Measurements from ENCODE around the gene PJA1. TPM values are rescaled to one million over a fixed set of nuclear protein-coding genes. Genes with fewer than 3 reads are reported as not detected.

Gene PJA1
- total RNA-seq, 2 donors from 2014 or later, result 28.0 to 89.9 TPM

GRCh38 chrX:69173906-69174305, 8.7 kb upstream of the PJA1 start:
- Histone ChIP-seq H3K4me3 (no peak overlapping the region), H3K4me1 (replicated peaks) (no peaks in the 10 kb centered on the region), H3K9me3 (no peaks in the 10 kb centered on the region), H3K27me3 (replicated peaks; ENCODE audit: insufficient read depth) (no peaks in the 10 kb centered on the region), H3K36me3 (no peaks in the 10 kb centered on the region), H3K27ac (no peak overlapping the region)
- TF ChIP-seq POLR2A (IDR thresholded peaks at IDR 0.05) (no peak), POLR2AphosphoS5 (IDR thresholded peaks at IDR 0.05) (no peak), CTCF (IDR thresholded peaks at IDR 0.05) (no peak)
- DNase-seq (ENCODE audit: low spot score), result no peak
- intact Hi-C loops (cut with DNase I), result no loop called here
- 50% methylated on average over 20 of the region's 20 CpGs for WGBS

GRCh38 chrX:69172937-69173336, 7.7 kb upstream of the PJA1 start:
- WGBS, result 83% methylated on average over 3 of the region's 3 CpGs
- H3K36me3 ChIP-seq, result no peaks in the 10 kb centered on the region

GRCh38 chrX:69170319-69170718, 5.1 kb upstream of the PJA1 start:
- TF ChIP-seq POLR2A (IDR thresholded peaks at IDR 0.05) (no peak), CTCF (IDR thresholded peaks at IDR 0.05) (no peak), POLR2AphosphoS5 (IDR thresholded peaks at IDR 0.05) (no peak)
- H3K36me3 ChIP-seq, result no peaks in the 10 kb centered on the region
- no peaks in the 10 kb centered on the region for H3K4me1 ChIP-seq (replicated peaks)
- no peaks in the 10 kb centered on the region for H3K27me3 ChIP-seq (replicated peaks; ENCODE audit: insufficient read depth)
- no peak for DNase-seq (ENCODE audit: low spot score)
- no peak overlapping the region for H3K27ac ChIP-seq
- no peak overlapping the region for H3K4me3 ChIP-seq
- intact Hi-C loops (cut with DNase I), result no loop called here
- no peaks in the 10 kb centered on the region for H3K9me3 ChIP-seq

More at GRCh38 chrX:69172937-69173336, 7.7 kb upstream of the PJA1 start:
- H3K9me3 ChIP-seq, result no peaks in the 10 kb centered on the region
- intact Hi-C loops (cut with DNase I), result no loop called here
- H3K4me1 ChIP-seq (replicated peaks), result no peaks in the 10 kb centered on the region
- H3K27me3 ChIP-seq (replicated peaks; ENCODE audit: insufficient read depth), result no peaks in the 10 kb centered on the region
- H3K4me3 ChIP-seq, result no peak overlapping the region
- DNase-seq (ENCODE audit: low spot score), result no peak
- no peak overlapping the region for H3K27ac ChIP-seq
- no peak for TF ChIP-seq CTCF (IDR thresholded peaks at IDR 0.05)
- TF ChIP-seq POLR2A (IDR thresholded peaks at IDR 0.05), result no peak
- no peak for TF ChIP-seq POLR2AphosphoS5 (IDR thresholded peaks at IDR 0.05)

- DNase-seq (ENCODE audit: low spot score), result peak; percentile 5
- peak overlapping the region; percentile 62 to 73 for H3K27ac ChIP-seq
Observed at GRCh38 chrX:69163936-69164741, 1.1 kb downstream of the PJA1 start.

More at GRCh38 chrX:69163936-69164741, 1.1 kb downstream of the PJA1 start:
- TF ChIP-seq CTCF (IDR thresholded peaks at IDR 0.05) (no peak), POLR2AphosphoS5 (IDR thresholded peaks at IDR 0.05) (no peak), POLR2A (IDR thresholded peaks at IDR 0.05) (no peak)
- Histone ChIP-seq H3K9me3 (no peaks in the 10 kb centered on the region), H3K36me3 (no peaks in the 10 kb centered on the region), H3K4me1 (replicated peaks) (no peaks in the 10 kb centered on the region), H3K4me3 (peak overlapping the region; percentile 49 to 50), H3K27me3 (replicated peaks; ENCODE audit: insufficient read depth) (no peaks in the 10 kb centered on the region)
- intact Hi-C loops (cut with DNase I), result no loop called here
- 9% methylated on average over 21 of the region's 23 CpGs for WGBS

Data from prostate gland (tissue), 2 donors.